GM12878 (cell line): ENCODE results near the gene ITPRIP.

Experiments used
- ASH2L ChIP-seq: fragments of 300-600, 200-600 bp; sonication (generic); IDR thresholded peaks from 2 replicates; pipeline ENCODE4 v1.6.1; 2017; ENCODE audit warnings: low read depth, mild to moderate bottlenecking, borderline replicate concordance
- E2F8 ChIP-seq: fragments of 450-650 bp; IDR thresholded peaks from 2 replicates; pipeline ENCODE4 v1.6.1; 2018; ENCODE audit warnings: mild to moderate bottlenecking, low read depth, moderate library complexity; ENCODE audit not compliant: partially characterized antibody
- POLR2A ChIP-seq: IDR thresholded peaks from 2 replicates; pipeline ENCODE4 v1.6.1; 2011; ENCODE audit warnings: low read depth, mild to moderate bottlenecking, low read length
- PRDM15 ChIP-seq: fragments of 450-650 bp; formaldehyde crosslinking; IDR thresholded peaks from 2 replicates; pipeline ENCODE4 v1.4.0; 2020; ENCODE audit warnings: mild to moderate bottlenecking, moderate library complexity
- YY1 ChIP-seq: IDR thresholded peaks from 2 replicates; pipeline ENCODE4 v1.6.1; 2011; ENCODE audit warnings: low read depth, mild to moderate bottlenecking, low read length
- ZNF274 ChIP-seq: IDR thresholded peaks from one replicate; pipeline ENCODE4 v1.8.0; 2011; ENCODE audit not compliant: insufficient read length, insufficient read depth

GRCh38 chr10:104376784-104377300 is 38.6 kb upstream of the ITPRIP start:
- TF ChIP-seq POLR2A (no peak), YY1 (no peak), ZNF274 (no peak), E2F8 (no peak), PRDM15 (CRISPR knock-in tag) (no peak), ASH2L (no peak)
